ENCODE data around the gene POLR1E.

POLR1E gene, protein sequence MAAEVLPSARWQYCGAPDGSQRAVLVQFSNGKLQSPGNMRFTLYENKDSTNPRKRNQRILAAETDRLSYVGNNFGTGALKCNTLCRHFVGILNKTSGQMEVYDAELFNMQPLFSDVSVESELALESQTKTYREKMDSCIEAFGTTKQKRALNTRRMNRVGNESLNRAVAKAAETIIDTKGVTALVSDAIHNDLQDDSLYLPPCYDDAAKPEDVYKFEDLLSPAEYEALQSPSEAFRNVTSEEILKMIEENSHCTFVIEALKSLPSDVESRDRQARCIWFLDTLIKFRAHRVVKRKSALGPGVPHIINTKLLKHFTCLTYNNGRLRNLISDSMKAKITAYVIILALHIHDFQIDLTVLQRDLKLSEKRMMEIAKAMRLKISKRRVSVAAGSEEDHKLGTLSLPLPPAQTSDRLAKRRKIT

GRCh38 chr9:37485389-37486255, at the start of gene POLR1E:
Gene POLR1E (plus strand): TSS chr9:37485948. CDS start chr9:37486048, 100 bp downstream.
- DNase-seq (ENCODE audit: low read depth), result peak; percentile 73
- in situ Hi-C loops (cut with HindIII; ENCODE audit: low sequenced_read_pairs), result loop anchor here (5.0 kb wide), 1 partner anchor 92 kb away; the partner anchor contains the start of gene FBXO10
- H3K4me3 ChIP-seq (ENCODE audit: low read depth, low read length), result peak within 1 kb of the TSS; percentile 89
- no peak for TF ChIP-seq CTCF (IDR thresholded peaks at IDR 0.05; ENCODE audit: low read depth, low read length, missing control alignments)

DNA sequence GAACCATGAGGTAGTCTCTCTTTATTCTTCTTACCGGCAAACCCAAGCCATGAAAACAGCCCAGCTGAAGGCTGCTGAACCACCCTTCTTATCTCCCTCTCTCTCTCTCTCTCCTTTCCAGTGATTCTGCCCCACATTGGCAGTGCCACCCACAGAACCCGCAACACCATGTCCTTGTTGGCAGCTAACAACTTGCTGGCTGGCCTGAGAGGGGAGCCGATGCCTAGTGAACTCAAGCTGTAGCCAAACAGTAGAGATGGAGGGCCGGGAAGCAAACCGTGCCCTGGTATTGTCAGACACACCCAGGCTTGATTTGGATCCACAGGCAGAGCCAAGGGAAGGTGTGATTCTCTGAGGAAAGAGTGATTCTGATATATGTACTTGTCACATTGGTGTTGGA, 49.2 kb upstream of the POLR1E start:
- no peak for TF ChIP-seq CTCF (IDR thresholded peaks at IDR 0.05; ENCODE audit: low read depth, low read length, missing control alignments)
- no peak for DNase-seq (ENCODE audit: low read depth)
- H3K4me3 ChIP-seq (ENCODE audit: low read depth, low read length), result no peak overlapping the region
- in situ Hi-C loops (cut with HindIII; ENCODE audit: low sequenced_read_pairs), result no loop called here

- no peak overlapping the region for H3K4me3 ChIP-seq (ENCODE audit: low read depth, low read length)
- DNase-seq (ENCODE audit: low read depth), result no peak
- no peak for TF ChIP-seq CTCF (IDR thresholded peaks at IDR 0.05; ENCODE audit: low read depth, low read length, missing control alignments)
- in situ Hi-C loops (cut with HindIII; ENCODE audit: low sequenced_read_pairs), result no loop called here
Observed at GRCh38 chr9:37437010-37437409, 48.7 kb upstream of the POLR1E start.

- in situ Hi-C loops (cut with HindIII; ENCODE audit: low sequenced_read_pairs), result no loop called here
- no peak for DNase-seq (ENCODE audit: low read depth)
- no peak overlapping the region for H3K4me3 ChIP-seq (ENCODE audit: low read depth, low read length)
- no peak for TF ChIP-seq CTCF (IDR thresholded peaks at IDR 0.05; ENCODE audit: low read depth, low read length, missing control alignments)
Observed at GRCh38 chr9:37437621-37438020, 48.1 kb upstream of the POLR1E start.

- TF ChIP-seq CTCF (IDR thresholded peaks at IDR 0.05; ENCODE audit: low read depth, low read length, missing control alignments), result no peak
- DNase-seq (ENCODE audit: low read depth), result no peak
- in situ Hi-C loops (cut with HindIII; ENCODE audit: low sequenced_read_pairs), result no loop called here
- no peak overlapping the region for H3K4me3 ChIP-seq (ENCODE audit: low read depth, low read length)
Observed at GRCh38 chr9:37438359-37438758, 47.4 kb upstream of the POLR1E start.

GRCh38 chr9:37441776-37442370, 43.9 kb upstream of the POLR1E start:
- in situ Hi-C loops (cut with HindIII; ENCODE audit: low sequenced_read_pairs), result no loop called here
- no peak overlapping the region for H3K4me3 ChIP-seq (ENCODE audit: low read depth, low read length)
- no peak for DNase-seq (ENCODE audit: low read depth)
- no peak for TF ChIP-seq CTCF (IDR thresholded peaks at IDR 0.05; ENCODE audit: low read depth, low read length, missing control alignments)
